Gastroesophageal sphincter (tissue), 4 donors: ENCODE measurements around the gene COQ10A. TPM values are rescaled to one million over a fixed set of nuclear protein-coding genes. Genes with fewer than 3 reads are reported as not detected.
A peak's percentile ranks its signal among the peaks of the same experiment; 100 is the strongest.

Source experiments
- ATAC-seq: fragments of 150-250 bp; one replicate; pipeline ENCODE4 v1.9.1; 2016; ENCODE audit warnings: mild to moderate bottlenecking, moderate library complexity
- H3K27ac ChIP-seq, 4 donors: fragments of 200-600 bp; sonication (generic) in 3 of 4; 1 replicate in 3 of 4; 2 replicates in 1 of 4; pipeline ENCODE4 v1.5.1; 2016 to 2019
- H3K27me3 ChIP-seq: fragments of 200-600 bp; sonication (generic); one replicate; pipeline ENCODE4 v1.5.1; 2019
- H3K36me3 ChIP-seq, 2 donors: fragments of 200-600 bp; sonication (generic); one replicate each; pipeline ENCODE4 v1.5.1; 2019; ENCODE audit warnings: control low read depth in 1 of 2
- H3K4me1 ChIP-seq, 3 donors: fragments of 200-600 bp; sonication (generic); 1 replicate in 2 of 3; 2 replicates in 1 of 3; pipeline ENCODE4 v1.5.1; 2016 to 2019; ENCODE audit warnings: control low read depth in 2 of 3
- H3K4me3 ChIP-seq, 2 donors: fragments of 200-600 bp; sonication (generic); one replicate each; pipeline ENCODE4 v1.5.1; 2019; ENCODE audit warnings: mild to moderate bottlenecking in 1 of 2, moderate library complexity in 1 of 2
- H3K9me3 ChIP-seq, 3 donors: fragments of 200-600 bp; sonication (generic); one replicate each; pipeline ENCODE4 v1.5.1; 2017 to 2019; ENCODE audit warnings: control low read depth in 2 of 3
- EP300 ChIP-seq: sonication (generic); formaldehyde crosslinking; IDR thresholded peaks from one replicate; pipeline ENCODE4 v1.6.1; 2017; ENCODE audit warnings: antibody characterized with exemption, mild to moderate bottlenecking
- POLR2A ChIP-seq, 2 donors: fragments of 450-650 bp; IDR thresholded peaks; one replicate each; pipeline ENCODE4 v1.6.1; 2017; ENCODE audit warnings: antibody characterized with exemption in 2 of 2, mild to moderate bottlenecking in 2 of 2, moderate library complexity in 1 of 2
- POLR2AphosphoS5 ChIP-seq: sonication (generic); formaldehyde crosslinking; IDR thresholded peaks from one replicate; pipeline ENCODE4 v1.6.1; 2017; ENCODE audit warnings: antibody characterized with exemption
- WGBS, 2 donors: methylation state at CpG; one replicate each; pipeline ENCODE4 v1.1.5; 2018; ENCODE audit warnings: low coverage in 1 of 2; 5-methylcytosine and 5-hydroxymethylcytosine counted together
- total RNA-seq, 4 donors: library from RNA; depleted of rRNA; stranded (reverse); fragments of >200 nt; gene quantifications; one replicate each; pipeline ENCODE4 v1.1.0, GENCODE V29; 2016
- TF ChIP-seq, protein P1 (sequence below), 4 experiments: fragments of 200-600 bp in 2 of 4; fragments of 450-650 bp in 2 of 4; sonication (generic) in 1 of 4; IDR thresholded peaks; one replicate each; pipeline ENCODE4 v1.5.1; 2017 to 2019; ENCODE audit warnings: antibody characterized with exemption in 4 of 4, mild to moderate bottlenecking in 2 of 4, moderate library complexity in 2 of 4

COQ10A gene
- total RNA-seq, 4 donors from 2014 or later = 9.3 to 18.4 (median 12.5) TPM

- ATAC-seq = no peak
- Histone ChIP-seq H3K4me3 (no peak overlapping the region), H3K27me3 (no peaks in the 10 kb centered on the region), H3K27ac (no peak overlapping the region), H3K36me3 (peaks cover under 1 to 88% of the 10 kb centered on the region in 2 donors), H3K9me3 (no peaks in the 10 kb centered on the region), H3K4me1 (peaks cover 4 to 24% (median 15%) of the 10 kb centered on the region in 3 donors)
- no peak for TF ChIP-seq POLR2AphosphoS5
- TF ChIP-seq, protein P1, sequence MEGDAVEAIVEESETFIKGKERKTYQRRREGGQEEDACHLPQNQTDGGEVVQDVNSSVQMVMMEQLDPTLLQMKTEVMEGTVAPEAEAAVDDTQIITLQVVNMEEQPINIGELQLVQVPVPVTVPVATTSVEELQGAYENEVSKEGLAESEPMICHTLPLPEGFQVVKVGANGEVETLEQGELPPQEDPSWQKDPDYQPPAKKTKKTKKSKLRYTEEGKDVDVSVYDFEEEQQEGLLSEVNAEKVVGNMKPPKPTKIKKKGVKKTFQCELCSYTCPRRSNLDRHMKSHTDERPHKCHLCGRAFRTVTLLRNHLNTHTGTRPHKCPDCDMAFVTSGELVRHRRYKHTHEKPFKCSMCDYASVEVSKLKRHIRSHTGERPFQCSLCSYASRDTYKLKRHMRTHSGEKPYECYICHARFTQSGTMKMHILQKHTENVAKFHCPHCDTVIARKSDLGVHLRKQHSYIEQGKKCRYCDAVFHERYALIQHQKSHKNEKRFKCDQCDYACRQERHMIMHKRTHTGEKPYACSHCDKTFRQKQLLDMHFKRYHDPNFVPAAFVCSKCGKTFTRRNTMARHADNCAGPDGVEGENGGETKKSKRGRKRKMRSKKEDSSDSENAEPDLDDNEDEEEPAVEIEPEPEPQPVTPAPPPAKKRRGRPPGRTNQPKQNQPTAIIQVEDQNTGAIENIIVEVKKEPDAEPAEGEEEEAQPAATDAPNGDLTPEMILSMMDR (IDR thresholded peaks at IDR 0.05) = no peak
- TF ChIP-seq POLR2A (IDR thresholded peaks at IDR 0.05) = no peak
- TF ChIP-seq EP300 = no peak
- WGBS, 2 donors = 88% methylated on average over 5 of the region's 11 CpGs; no CpG with 5 or more reads in 1 of the 2 donors
Measured at GRCh38 chr12:56253091-56253490, 13.7 kb upstream of the COQ10A start.

GRCh38 chr12:56255671-56256070, 11.1 kb upstream of the COQ10A start:
- peaks cover 0 to 62% of the 10 kb centered on the region in 2 donors for H3K36me3 ChIP-seq
- 82 to 100% methylated on average over 1 to 6 of the region's 7 CpGs for WGBS, 2 donors
- H3K27ac ChIP-seq = no peak overlapping the region
- peaks cover 4 to 34% (median 21%) of the 10 kb centered on the region in 3 donors for H3K4me1 ChIP-seq
- ATAC-seq = no peak
- TF ChIP-seq, protein P1 (IDR thresholded peaks at IDR 0.05) = no peak
- TF ChIP-seq EP300 = no peak
- H3K27me3 ChIP-seq = no peaks in the 10 kb centered on the region
- H3K4me3 ChIP-seq = no peak overlapping the region
- H3K9me3 ChIP-seq = no peaks in the 10 kb centered on the region

DNA sequence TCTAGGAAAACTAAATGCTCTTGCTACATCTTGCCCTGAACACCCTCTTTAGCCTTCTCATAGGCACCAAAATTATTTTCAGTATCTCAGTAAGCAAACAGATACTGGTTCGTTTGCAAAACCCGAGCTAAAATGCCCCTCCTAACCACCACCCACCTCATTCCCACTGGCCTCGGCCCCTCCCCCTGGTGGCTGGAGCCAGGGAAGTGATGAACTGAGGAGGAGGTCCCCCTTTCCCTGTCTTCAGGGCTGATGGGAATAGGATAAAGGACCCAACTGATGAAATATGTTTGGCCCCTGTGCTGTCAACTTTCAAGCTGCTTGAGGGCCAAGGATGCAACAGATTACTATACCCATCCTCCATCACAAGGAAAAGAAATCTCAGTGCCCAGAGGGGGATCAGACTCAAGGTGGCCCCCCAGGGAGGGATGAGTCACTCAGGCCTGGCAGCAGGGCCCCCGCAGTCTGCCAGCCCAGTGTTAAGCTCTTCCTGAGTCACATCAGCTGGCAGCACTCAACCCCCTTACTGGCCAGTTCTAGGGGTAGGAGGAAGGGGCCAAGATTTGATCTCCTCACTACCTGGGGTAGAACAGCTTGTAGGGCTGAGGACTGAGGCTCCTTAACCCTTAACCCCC, 10.3 kb upstream of the COQ10A start:
- WGBS, 2 donors = 13% methylated on average over 4 of the region's 4 CpGs; no CpG with 5 or more reads in 1 of the 2 donors
- TF ChIP-seq, protein P1 (IDR thresholded peaks at IDR 0.05) = no peak
- TF ChIP-seq POLR2A (IDR thresholded peaks at IDR 0.05) = no peak
- TF ChIP-seq EP300 = no peak
- TF ChIP-seq POLR2AphosphoS5 = no peak
- Histone ChIP-seq H3K27ac (peak overlapping the region in 3 of 4 donors; percentile 1 to 95 (median 17)), H3K27me3 (no peaks in the 10 kb centered on the region), H3K4me1 (peaks cover 4 to 34% (median 21%) of the 10 kb centered on the region in 3 donors), H3K36me3 (peaks cover 0 to 55% of the 10 kb centered on the region in 2 donors), H3K4me3 (peak overlapping the region in 1 of 2 donors; percentile 82), H3K9me3 (no peaks in the 10 kb centered on the region)
- no peak for ATAC-seq

DNA sequence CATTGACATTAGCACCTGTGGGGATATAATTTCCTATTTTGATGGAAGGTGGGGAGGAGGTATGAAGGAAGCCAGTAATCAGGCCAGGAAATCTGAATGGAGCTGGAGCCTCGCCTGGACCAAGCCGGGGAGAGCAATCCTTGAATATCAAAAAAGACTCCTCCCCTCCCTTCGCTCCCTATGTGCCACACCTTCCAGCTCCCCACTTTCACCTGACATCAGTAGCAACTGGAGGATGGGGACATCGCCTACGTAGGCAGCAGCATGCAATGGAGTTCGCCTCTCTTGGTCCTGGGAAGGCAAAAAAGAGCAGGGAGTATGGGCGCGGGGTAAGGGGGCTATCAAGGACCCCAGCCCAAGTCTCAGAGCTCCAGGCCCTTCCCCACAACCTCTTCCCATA, 9.7 kb upstream of the COQ10A start:
- ATAC-seq = no peak

More for the DNA sequence above, 9.7 kb upstream of the COQ10A start:
- peak overlapping the region; percentile 82 to 96 for H3K4me3 ChIP-seq
- TF ChIP-seq POLR2AphosphoS5 (no peak), EP300 (no peak), POLR2A (IDR thresholded peaks at IDR 0.05) (no peak)
- TF ChIP-seq, protein P1 (IDR thresholded peaks at IDR 0.05) = no peak
- H3K4me1 ChIP-seq = peaks cover 4 to 34% (median 21%) of the 10 kb centered on the region in 3 donors
- WGBS, 2 donors = 30% methylated on average over 6 of the region's 8 CpGs; no CpG with 5 or more reads in 1 of the 2 donors
- H3K9me3 ChIP-seq = no peaks in the 10 kb centered on the region
- H3K27ac ChIP-seq = peak overlapping the region in 3 of 4 donors; percentile 88 to 96 (median 95)
- no peaks in the 10 kb centered on the region for H3K27me3 ChIP-seq
- peaks cover 0 to 48% of the 10 kb centered on the region in 2 donors for H3K36me3 ChIP-seq
